ENCODE results near the gene KLHL29. TPM values are rescaled to one million over a fixed set of nuclear protein-coding genes. Genes with fewer than 3 reads are reported as not detected.

KLHL29 gene
- total and polyA plus RNA-seq, 2 donors (not counting 3 experiments of a cell fraction or from before 2014, with no cell fraction given), result 4.6 to 12.7 TPM

- BruUV-seq (replicated peaks), result no TSS peak
- no peaks in the 10 kb centered on the region for H4K20me1 ChIP-seq (replicated peaks; ENCODE audit: control insufficient read depth, extremely low read depth, insufficient read depth, low read length)
- TF ChIP-seq POLR2AphosphoS5 (IDR thresholded peaks at IDR 0.05; ENCODE audit: insufficient read depth, low read depth, low read length), result no peak
- no peak for TF ChIP-seq MYC (IDR thresholded peaks at IDR 0.05; ENCODE audit: low read depth, low read length)
- TF ChIP-seq EZH2 (IDR thresholded peaks at IDR 0.05; ENCODE audit: borderline replicate concordance, low read depth, low read length, severe bottlenecking), result no peak
- no peak for TF ChIP-seq POLR2A (IDR thresholded peaks at IDR 0.05; ENCODE audit: low read depth, low read length)
- TF ChIP-seq GATA2 (IDR thresholded peaks at IDR 0.05; ENCODE audit: insufficient read depth, insufficient read length, low read depth, low read length), result no peak
- TF ChIP-seq MAX (IDR thresholded peaks at IDR 0.05; ENCODE audit: insufficient read depth, insufficient read length), result no peak
- TF ChIP-seq CTCF (IDR thresholded peaks at IDR 0.05; ENCODE audit: extremely low read depth in 1 of 2, insufficient read depth in 1 of 2, low read depth in 1 of 2, low read length in 2 of 2), result no peak
- no peak for TF ChIP-seq FOS (IDR thresholded peaks at IDR 0.05; ENCODE audit: borderline replicate concordance, insufficient read depth, low read length)
- no peak for TF ChIP-seq JUN (IDR thresholded peaks at IDR 0.05; ENCODE audit: borderline replicate concordance, insufficient read depth, insufficient read length, low read depth)
- H3K4me1 ChIP-seq (ENCODE audit: control insufficient read depth, extremely low read depth, insufficient read depth, low read length), result no peaks in the 10 kb centered on the region
- no peak for FAIRE-seq
- no peak overlapping the region for H3K9ac ChIP-seq (replicated peaks; ENCODE audit: extremely low read depth, insufficient read depth, low read length)
- CTCF ChIA-PET, result no interaction called here
- H3K4me3 ChIP-seq (replicated peaks in 1 of 3; ENCODE audit: insufficient read depth in 1 of 3, low read depth in 1 of 3, low read length in 3 of 3), result no peak overlapping the region
- dilution Hi-C loops (cut with MboI; ENCODE audit: extremely low pct_ligation_motif_present, low sequenced_read_pairs) (no loop called here), intact Hi-C loops (cut with micrococcal nuclease) (no loop called here)
- H3K9me1 ChIP-seq (replicated peaks; ENCODE audit: control insufficient read depth, extremely low read depth, insufficient read depth, low read length), result no peaks in the 10 kb centered on the region
- H3K36me3 ChIP-seq (ENCODE audit: control insufficient read depth in 2 of 2, extremely low read depth in 1 of 2, insufficient read depth in 2 of 2, low read length in 2 of 2), result no peaks in the 10 kb centered on the region
- H3K27me3 ChIP-seq (ENCODE audit: control insufficient read depth in 2 of 2, insufficient read depth in 2 of 2, low read length in 2 of 2), result no peaks in the 10 kb centered on the region
- no peaks in the 10 kb centered on the region for H3K79me2 ChIP-seq (ENCODE audit: control insufficient read depth, insufficient read depth, low read length)
- no peak for DNase-seq (ENCODE audit: low read depth, low spot score)
- no peak overlapping the region for H3K4me2 ChIP-seq (ENCODE audit: insufficient read depth, low read length)
- no peak overlapping the region for H2AFZ ChIP-seq (ENCODE audit: low read depth, low read length)
- H3K9me3 ChIP-seq (replicated peaks; ENCODE audit: control insufficient read depth, insufficient read depth, low read length), result no peaks in the 10 kb centered on the region
- POLR2A ChIA-PET, result no interaction called here
- no peak overlapping the region for H3K27ac ChIP-seq (ENCODE audit: insufficient read depth, low read depth, low read length)
Observed at GRCh38 chr2:23690421-23691105, 305.6 kb downstream of the KLHL29 start.

All from endothelial cell of umbilical vein (primary cell).